Myocyte (in vitro differentiated cells): ENCODE data around the gene MFAP4. TPM values are rescaled to one million over a fixed set of nuclear protein-coding genes. Genes with fewer than 3 reads are reported as not detected.

ENCODE experiments used
- DNase-seq: peaks from one replicate; pipeline ENCODE4 v3.0.0-alpha.2; 2012; ENCODE audit warnings: low read depth
- polyA plus RNA-seq: library from polyadenylated mRNA; unstranded; fragments of >200 nt; gene quantifications from one replicate; pipeline ENCODE4 v1.2.1, GENCODE V29; 2012; ENCODE audit warnings: missing spikeins
- total RNA-seq: library from RNA; depleted of rRNA; stranded (reverse); fragments of >200 nt; gene quantifications from 2 replicates; pipeline ENCODE4 v1.2.3, GENCODE V29; 2014

Gene MFAP4, protein sequence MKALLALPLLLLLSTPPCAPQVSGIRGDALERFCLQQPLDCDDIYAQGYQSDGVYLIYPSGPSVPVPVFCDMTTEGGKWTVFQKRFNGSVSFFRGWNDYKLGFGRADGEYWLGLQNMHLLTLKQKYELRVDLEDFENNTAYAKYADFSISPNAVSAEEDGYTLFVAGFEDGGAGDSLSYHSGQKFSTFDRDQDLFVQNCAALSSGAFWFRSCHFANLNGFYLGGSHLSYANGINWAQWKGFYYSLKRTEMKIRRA
- total RNA-seq: 8.9 and 15.7 TPM in 2 replicates
- polyA plus RNA-seq: 21.4 TPM

- peak; percentile 34 for DNase-seq
Observed at GRCh38 chr17:19386974-19387920, at the start of gene MFAP4. Gene MFAP4 (minus strand): TSS chr17:19387190. CDS start chr17:19387155, 35 bp downstream.

- no peak for DNase-seq
Observed at GRCh38 chr17:19433727-19434340, 46.8 kb upstream of the MFAP4 start.

GRCh38 chr17:19433255-19433654, 46.3 kb upstream of the MFAP4 start:
- no peak for DNase-seq

- DNase-seq: no peak
Observed at GRCh38 chr17:19431691-19432090, 44.7 kb upstream of the MFAP4 start.

DNA sequence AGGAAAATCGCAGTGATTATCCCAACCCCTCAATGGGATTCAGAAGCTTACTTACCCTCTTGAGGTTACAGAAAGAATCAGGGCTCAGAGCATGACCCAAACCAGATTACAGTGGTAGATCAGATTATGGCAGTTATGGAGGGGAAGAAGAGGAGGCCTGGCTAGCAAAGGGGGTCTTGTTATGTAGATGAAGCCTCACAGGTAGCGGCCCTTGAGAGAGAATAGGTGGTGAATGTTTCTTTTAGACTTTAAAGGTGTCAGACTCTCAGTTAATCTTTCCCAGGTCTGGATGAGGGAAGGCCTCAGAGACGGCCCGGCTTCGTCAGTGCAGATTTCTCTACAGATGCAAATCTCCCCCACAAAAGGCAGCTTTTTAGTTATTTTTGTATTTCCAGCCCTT, 39.6 kb upstream of the MFAP4 start:
- DNase-seq: no peak

DNA sequence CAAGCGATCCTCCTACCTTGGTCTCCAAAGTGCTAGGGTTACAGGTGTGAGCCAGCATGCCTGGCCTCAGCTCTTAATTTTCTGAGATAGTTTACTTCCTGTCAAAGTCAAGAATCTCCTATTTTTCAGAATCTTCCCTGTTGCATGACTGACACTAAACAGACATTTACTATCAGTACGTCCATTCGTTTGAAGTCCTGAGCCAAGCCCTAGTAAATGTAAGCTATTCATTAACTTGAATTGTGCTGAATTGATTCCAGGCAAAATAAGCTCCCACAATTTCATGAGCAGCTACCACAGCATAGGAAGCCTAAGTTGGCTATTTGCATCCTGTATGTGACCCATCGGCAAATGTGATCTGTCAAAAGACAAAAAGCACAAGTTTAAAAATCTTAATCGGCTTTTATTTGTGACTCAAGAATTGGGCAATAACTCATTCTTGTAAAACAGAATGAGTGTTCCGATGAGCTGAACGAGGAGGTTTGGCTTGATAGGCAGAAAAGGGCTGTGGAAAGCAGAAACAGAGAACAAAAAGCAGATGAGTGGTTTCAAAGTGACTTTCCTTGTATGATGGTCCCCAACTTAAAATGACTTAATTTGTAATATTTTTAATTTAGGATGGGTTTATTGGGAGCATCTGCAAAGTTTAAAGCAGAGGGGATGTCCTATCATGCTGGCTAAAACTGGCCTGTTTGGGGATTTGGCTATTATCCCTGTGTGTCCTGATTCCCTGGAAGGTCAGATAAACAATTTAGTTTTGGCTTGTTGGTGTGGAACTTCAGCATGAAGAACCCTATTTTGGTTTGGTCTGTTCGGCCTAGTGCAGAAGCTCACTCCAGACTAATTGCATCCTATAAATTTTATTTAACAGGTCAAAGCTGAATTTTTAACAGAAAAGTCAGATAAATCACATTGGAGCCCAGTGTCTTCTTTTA, 38.2 kb upstream of the MFAP4 start:
- no peak for DNase-seq

DNA sequence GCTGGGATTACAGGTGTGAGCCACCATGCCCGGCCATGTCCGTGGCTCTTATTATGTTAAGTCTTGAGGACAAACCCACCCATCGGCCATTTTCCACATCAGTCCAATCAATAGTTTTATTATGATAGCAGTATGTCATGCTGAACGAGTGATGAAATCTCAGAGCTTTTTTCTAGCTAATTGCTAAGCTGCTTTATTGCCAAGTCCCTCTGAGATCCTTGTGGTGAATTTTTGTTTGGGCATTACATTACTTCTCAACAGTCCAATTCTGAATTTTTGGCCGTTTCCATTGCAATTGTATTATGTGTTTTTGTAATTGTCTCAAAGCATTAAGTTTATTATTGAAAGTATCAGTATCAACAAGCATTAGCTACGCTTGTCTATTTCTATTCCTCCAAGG, 34.9 kb upstream of the MFAP4 start:
- no peak for DNase-seq

DNA sequence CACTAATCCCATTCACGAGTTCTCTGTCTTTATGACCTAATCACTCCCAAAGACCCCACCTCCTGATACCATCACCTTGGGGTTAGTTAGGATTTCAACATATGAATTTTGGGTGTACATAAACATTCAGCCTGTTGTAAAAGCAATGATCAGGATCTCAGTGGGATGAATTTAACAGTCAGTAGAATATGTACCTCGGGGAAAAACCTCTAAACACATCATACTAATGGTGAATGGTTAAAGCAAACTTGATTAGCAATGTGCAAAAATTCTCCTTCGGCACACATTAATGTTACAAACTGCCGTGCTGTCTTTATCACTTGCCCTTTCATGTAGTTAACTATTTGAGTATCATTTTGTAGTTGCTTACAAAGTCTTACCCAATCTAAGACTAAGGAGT, 34.2 kb upstream of the MFAP4 start:
- DNase-seq: no peak

GRCh38 chr17:19418251-19418992, 31.4 kb upstream of the MFAP4 start:
- DNase-seq: no peak

GRCh38 chr17:19417611-19418010, 30.6 kb upstream of the MFAP4 start:
- DNase-seq: no peak

- DNase-seq: no peak
Observed at GRCh38 chr17:19415806-19416775, 29.1 kb upstream of the MFAP4 start.

GRCh38 chr17:19415311-19415710, 28.3 kb upstream of the MFAP4 start:
- no peak for DNase-seq

GRCh38 chr17:19414396-19415280, 27.6 kb upstream of the MFAP4 start:
- no peak for DNase-seq

- no peak for DNase-seq
Observed at GRCh38 chr17:19413761-19414160, 26.8 kb upstream of the MFAP4 start.

DNA sequence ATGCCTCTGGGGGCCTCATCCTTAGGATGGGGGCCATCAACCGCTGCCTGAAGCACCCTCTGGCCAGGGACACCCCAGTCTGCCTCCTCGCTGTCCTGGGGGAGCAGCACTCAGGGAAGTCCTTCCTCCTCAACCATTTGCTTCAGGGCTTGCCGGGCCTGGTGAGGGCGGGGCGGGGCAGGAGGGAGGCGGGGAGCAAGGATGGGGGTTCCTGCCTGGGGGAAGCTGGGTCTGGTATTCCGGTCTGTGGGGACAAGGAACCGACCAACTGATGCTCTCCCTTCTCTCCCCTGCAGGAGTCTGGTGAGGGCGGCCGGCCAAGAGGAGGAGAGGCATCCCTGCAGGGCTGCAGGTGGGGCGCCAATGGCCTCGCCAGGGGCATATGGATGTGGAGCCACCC, 26.0 kb upstream of the MFAP4 start:
- no peak for DNase-seq

DNA sequence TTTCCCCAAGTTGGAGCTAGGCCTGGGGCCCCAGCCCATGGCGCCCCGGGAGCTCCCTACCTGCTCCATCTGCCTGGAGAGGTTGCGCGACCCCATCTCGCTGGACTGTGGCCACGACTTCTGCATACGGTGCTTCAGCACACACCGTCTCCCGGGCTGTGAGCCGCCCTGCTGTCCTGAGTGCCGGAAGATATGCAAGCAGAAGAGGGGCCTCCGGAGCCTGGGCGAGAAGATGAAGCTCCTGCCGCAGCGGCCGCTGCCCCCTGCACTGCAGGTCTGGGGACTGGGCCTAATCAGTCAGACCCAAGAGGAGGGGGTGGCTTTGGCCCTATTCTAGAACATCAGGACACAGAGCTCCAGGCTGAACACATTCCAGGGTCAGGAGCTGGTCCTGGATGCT, 25.5 kb upstream of the MFAP4 start:
- DNase-seq: no peak

- no peak for DNase-seq
Observed at GRCh38 chr17:19411631-19412030, 24.6 kb upstream of the MFAP4 start.
